Measurements from ENCODE around the gene PTPRJ.
"Not testable (repeated sequence)": the region's sequence is repeated elsewhere in the genome, so short reads cannot be mapped to it uniquely, and the experiment has no call there.

PTPRJ gene

GRCh38 chr11:48011102-48011797 lies 30.9 kb downstream of the PTPRJ start:
- TF ChIP-seq POLR2A (IDR thresholded peaks at IDR 0.05; ENCODE audit: low read depth, low read length), result no peak
- DNase-seq (ENCODE audit: insufficient read length, low spot score) (no peak), FAIRE-seq (no peak)

- no peak for FAIRE-seq
- DNase-seq (ENCODE audit: insufficient read length, low spot score), result no peak
- no peak for TF ChIP-seq POLR2A (IDR thresholded peaks at IDR 0.05; ENCODE audit: low read depth, low read length)
Measured at GRCh38 chr11:48011798-48012391, 31.5 kb downstream of the PTPRJ start.

- no peak for TF ChIP-seq POLR2A (IDR thresholded peaks at IDR 0.05; ENCODE audit: low read depth, low read length)
- FAIRE-seq, result peak; percentile 41
- DNase-seq (ENCODE audit: insufficient read length, low spot score), result peak; percentile 75
Measured at GRCh38 chr11:48013269-48013901, 33.0 kb downstream of the PTPRJ start.

GRCh38 chr11:48014917-48015316 lies 34.6 kb downstream of the PTPRJ start:
- FAIRE-seq (no peak), DNase-seq (ENCODE audit: insufficient read length, low spot score) (no peak)
- TF ChIP-seq POLR2A (IDR thresholded peaks at IDR 0.05; ENCODE audit: low read depth, low read length), result no peak

- DNase-seq (ENCODE audit: insufficient read length, low spot score) (no peak), FAIRE-seq (no peak)
- TF ChIP-seq POLR2A (IDR thresholded peaks at IDR 0.05; ENCODE audit: low read depth, low read length), result no peak
Measured at GRCh38 chr11:48017105-48017830, 36.9 kb downstream of the PTPRJ start.

- TF ChIP-seq POLR2A (IDR thresholded peaks at IDR 0.05; ENCODE audit: low read depth, low read length), result no peak
- no peak for DNase-seq (ENCODE audit: insufficient read length, low spot score)
- FAIRE-seq, result no peak
Measured at GRCh38 chr11:48017831-48018527, 37.6 kb downstream of the PTPRJ start.

GRCh38 chr11:48018528-48019216 lies 38.3 kb downstream of the PTPRJ start:
- FAIRE-seq (no peak), DNase-seq (ENCODE audit: insufficient read length, low spot score) (no peak)

GRCh38 chr11:48019217-48019584 lies 38.8 kb downstream of the PTPRJ start:
- no peak for FAIRE-seq
- TF ChIP-seq POLR2A (IDR thresholded peaks at IDR 0.05; ENCODE audit: low read depth, low read length), result no peak
- DNase-seq (ENCODE audit: insufficient read length, low spot score), result no peak

More at GRCh38 chr11:48018528-48019216, 38.3 kb downstream of the PTPRJ start:
- TF ChIP-seq POLR2A (IDR thresholded peaks at IDR 0.05; ENCODE audit: low read depth, low read length), result no peak

GRCh38 chr11:48019595-48019994 lies 39.2 kb downstream of the PTPRJ start:
- FAIRE-seq (no peak), DNase-seq (ENCODE audit: insufficient read length, low spot score) (no peak)
- TF ChIP-seq POLR2A (IDR thresholded peaks at IDR 0.05; ENCODE audit: low read depth, low read length), result no peak

- FAIRE-seq (no peak), DNase-seq (ENCODE audit: insufficient read length, low spot score) (no peak)
- no peak for TF ChIP-seq POLR2A (IDR thresholded peaks at IDR 0.05; ENCODE audit: low read depth, low read length)
Measured at GRCh38 chr11:48020092-48020755, 39.9 kb downstream of the PTPRJ start.

GRCh38 chr11:48021201-48021820 lies 41.0 kb downstream of the PTPRJ start:
- DNase-seq (ENCODE audit: insufficient read length, low spot score); FAIRE-seq: not testable (repeated sequence)

GRCh38 chr11:48022445-48022844 lies 42.1 kb downstream of the PTPRJ start:
- DNase-seq (ENCODE audit: insufficient read length, low spot score) (no peak), FAIRE-seq (no peak)
- no peak for TF ChIP-seq POLR2A (IDR thresholded peaks at IDR 0.05; ENCODE audit: low read depth, low read length)

- FAIRE-seq; DNase-seq (ENCODE audit: insufficient read length, low spot score): not testable (repeated sequence)
Measured at GRCh38 chr11:48023608-48024007, 43.2 kb downstream of the PTPRJ start.

All from H54 (cell line).